ENCODE data around the gene NRG3.

Gene NRG3

DNA sequence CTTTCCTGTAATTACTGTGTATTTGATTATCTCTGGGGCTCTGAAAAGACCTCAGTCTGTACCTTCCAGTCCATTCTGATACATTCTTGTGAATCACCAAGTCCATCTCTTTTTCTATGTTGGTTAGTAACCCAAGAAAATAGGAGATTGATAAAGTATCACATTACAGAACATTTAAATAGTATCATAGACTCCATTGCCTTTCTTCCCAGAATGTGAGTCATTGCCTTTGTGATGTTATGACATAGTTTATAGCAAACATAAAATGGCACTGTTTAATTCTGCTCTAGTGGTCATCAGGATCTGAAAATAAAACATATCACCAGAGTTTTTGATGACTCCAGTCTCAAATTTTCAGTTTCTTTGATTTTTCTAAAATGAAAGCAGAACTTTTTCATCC lies 78.4 kb downstream of the NRG3 start:
- no peak overlapping the region for H3K4me3 ChIP-seq (replicated peaks; ENCODE audit: insufficient read depth, low read length)
- DNase-seq (ENCODE audit: low read depth in 1 of 2, low spot score in 1 of 2), result no peak
- H3K27ac ChIP-seq (replicated peaks), result no peak overlapping the region
- no peaks in the 10 kb centered on the region for H3K27me3 ChIP-seq (ENCODE audit: insufficient read depth, poor library complexity, severe bottlenecking)
- TF ChIP-seq SPI1 (IDR thresholded peaks at IDR 0.05; ENCODE audit: borderline replicate concordance, low read depth) (no peak), GABPA (IDR thresholded peaks at IDR 0.05; ENCODE audit: low read depth) (no peak), POLR2AphosphoS5 (IDR thresholded peaks at IDR 0.05; ENCODE audit: low read depth) (no peak)
- TF ChIP-seq, protein P1, sequence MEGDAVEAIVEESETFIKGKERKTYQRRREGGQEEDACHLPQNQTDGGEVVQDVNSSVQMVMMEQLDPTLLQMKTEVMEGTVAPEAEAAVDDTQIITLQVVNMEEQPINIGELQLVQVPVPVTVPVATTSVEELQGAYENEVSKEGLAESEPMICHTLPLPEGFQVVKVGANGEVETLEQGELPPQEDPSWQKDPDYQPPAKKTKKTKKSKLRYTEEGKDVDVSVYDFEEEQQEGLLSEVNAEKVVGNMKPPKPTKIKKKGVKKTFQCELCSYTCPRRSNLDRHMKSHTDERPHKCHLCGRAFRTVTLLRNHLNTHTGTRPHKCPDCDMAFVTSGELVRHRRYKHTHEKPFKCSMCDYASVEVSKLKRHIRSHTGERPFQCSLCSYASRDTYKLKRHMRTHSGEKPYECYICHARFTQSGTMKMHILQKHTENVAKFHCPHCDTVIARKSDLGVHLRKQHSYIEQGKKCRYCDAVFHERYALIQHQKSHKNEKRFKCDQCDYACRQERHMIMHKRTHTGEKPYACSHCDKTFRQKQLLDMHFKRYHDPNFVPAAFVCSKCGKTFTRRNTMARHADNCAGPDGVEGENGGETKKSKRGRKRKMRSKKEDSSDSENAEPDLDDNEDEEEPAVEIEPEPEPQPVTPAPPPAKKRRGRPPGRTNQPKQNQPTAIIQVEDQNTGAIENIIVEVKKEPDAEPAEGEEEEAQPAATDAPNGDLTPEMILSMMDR (IDR thresholded peaks at IDR 0.05; ENCODE audit: insufficient read depth, low read length), result no peak
- TF ChIP-seq, protein P2, sequence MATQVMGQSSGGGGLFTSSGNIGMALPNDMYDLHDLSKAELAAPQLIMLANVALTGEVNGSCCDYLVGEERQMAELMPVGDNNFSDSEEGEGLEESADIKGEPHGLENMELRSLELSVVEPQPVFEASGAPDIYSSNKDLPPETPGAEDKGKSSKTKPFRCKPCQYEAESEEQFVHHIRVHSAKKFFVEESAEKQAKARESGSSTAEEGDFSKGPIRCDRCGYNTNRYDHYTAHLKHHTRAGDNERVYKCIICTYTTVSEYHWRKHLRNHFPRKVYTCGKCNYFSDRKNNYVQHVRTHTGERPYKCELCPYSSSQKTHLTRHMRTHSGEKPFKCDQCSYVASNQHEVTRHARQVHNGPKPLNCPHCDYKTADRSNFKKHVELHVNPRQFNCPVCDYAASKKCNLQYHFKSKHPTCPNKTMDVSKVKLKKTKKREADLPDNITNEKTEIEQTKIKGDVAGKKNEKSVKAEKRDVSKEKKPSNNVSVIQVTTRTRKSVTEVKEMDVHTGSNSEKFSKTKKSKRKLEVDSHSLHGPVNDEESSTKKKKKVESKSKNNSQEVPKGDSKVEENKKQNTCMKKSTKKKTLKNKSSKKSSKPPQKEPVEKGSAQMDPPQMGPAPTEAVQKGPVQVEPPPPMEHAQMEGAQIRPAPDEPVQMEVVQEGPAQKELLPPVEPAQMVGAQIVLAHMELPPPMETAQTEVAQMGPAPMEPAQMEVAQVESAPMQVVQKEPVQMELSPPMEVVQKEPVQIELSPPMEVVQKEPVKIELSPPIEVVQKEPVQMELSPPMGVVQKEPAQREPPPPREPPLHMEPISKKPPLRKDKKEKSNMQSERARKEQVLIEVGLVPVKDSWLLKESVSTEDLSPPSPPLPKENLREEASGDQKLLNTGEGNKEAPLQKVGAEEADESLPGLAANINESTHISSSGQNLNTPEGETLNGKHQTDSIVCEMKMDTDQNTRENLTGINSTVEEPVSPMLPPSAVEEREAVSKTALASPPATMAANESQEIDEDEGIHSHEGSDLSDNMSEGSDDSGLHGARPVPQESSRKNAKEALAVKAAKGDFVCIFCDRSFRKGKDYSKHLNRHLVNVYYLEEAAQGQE (IDR thresholded peaks at IDR 0.05; ENCODE audit: insufficient replicate concordance, low read depth), result no peak

DNA sequence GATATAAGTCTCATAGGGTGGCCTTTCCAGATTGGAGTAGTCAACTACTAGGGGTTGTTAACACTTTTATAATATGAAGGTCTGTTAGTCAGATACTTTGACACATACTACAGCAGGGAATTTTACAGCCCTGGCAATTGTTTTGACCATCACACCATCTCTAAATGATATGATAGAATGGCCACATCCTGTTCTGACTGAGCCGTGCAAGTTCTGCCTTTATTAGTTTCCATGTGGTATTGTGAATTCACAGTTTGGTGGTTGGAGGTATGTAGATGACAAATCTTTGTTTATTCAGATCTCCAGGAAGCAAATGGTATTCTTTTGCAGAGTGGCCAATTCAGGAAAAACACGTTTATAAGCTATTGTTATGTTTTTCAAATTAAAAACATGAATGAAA lies 83.0 kb downstream of the NRG3 start:
- H3K27me3 ChIP-seq (ENCODE audit: insufficient read depth, poor library complexity, severe bottlenecking), result no peaks in the 10 kb centered on the region
- TF ChIP-seq, protein P1 (IDR thresholded peaks at IDR 0.05; ENCODE audit: insufficient read depth, low read length), result no peak
- no peak for TF ChIP-seq GABPA (IDR thresholded peaks at IDR 0.05; ENCODE audit: low read depth)
- no peak for TF ChIP-seq POLR2AphosphoS5 (IDR thresholded peaks at IDR 0.05; ENCODE audit: low read depth)
- TF ChIP-seq, protein P2 (IDR thresholded peaks at IDR 0.05; ENCODE audit: insufficient replicate concordance, low read depth), result no peak
- TF ChIP-seq SPI1 (IDR thresholded peaks at IDR 0.05; ENCODE audit: borderline replicate concordance, low read depth), result no peak
- H3K27ac ChIP-seq (replicated peaks), result no peak overlapping the region
- no peak for DNase-seq (ENCODE audit: low read depth in 1 of 2, low spot score in 1 of 2)
- H3K4me3 ChIP-seq (replicated peaks; ENCODE audit: insufficient read depth, low read length), result no peak overlapping the region

DNA sequence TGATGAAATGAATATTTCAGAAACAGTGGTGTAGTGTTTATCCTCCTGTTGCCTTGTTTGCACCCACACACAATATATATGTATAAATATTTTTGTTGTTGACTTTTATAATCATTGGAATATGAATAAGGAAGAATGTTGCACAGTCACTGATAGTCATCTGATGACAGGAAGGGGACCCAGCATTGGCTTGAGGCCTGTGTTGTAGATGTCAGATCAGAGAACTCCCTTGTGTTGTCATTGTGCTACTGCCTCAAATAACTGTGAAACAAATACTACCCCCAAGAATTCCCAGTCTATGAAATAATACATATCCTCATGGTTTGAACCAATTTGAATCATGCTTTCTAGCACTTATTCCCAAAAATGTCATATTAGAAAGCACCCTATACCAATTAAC lies 84.0 kb downstream of the NRG3 start:
- Histone ChIP-seq H3K27me3 (ENCODE audit: insufficient read depth, poor library complexity, severe bottlenecking) (no peaks in the 10 kb centered on the region), H3K27ac (replicated peaks) (no peak overlapping the region), H3K4me3 (replicated peaks; ENCODE audit: insufficient read depth, low read length) (no peak overlapping the region)
- DNase-seq (ENCODE audit: low read depth in 1 of 2, low spot score in 1 of 2), result no peak
- no peak for TF ChIP-seq SPI1 (IDR thresholded peaks at IDR 0.05; ENCODE audit: borderline replicate concordance, low read depth)
- TF ChIP-seq, protein P1 (IDR thresholded peaks at IDR 0.05; ENCODE audit: insufficient read depth, low read length), result no peak
- TF ChIP-seq, protein P2 (IDR thresholded peaks at IDR 0.05; ENCODE audit: insufficient replicate concordance, low read depth), result no peak
- TF ChIP-seq GABPA (IDR thresholded peaks at IDR 0.05; ENCODE audit: low read depth), result no peak
- no peak for TF ChIP-seq POLR2AphosphoS5 (IDR thresholded peaks at IDR 0.05; ENCODE audit: low read depth)
